HFF-Myc (cell line): ENCODE data around the gene TRIM10.

ENCODE experiments used
- DNase-seq: peaks from one replicate; pipeline ENCODE4 v3.0.0-alpha.2; 2011; ENCODE audit warnings: low read depth; ENCODE audit errors: extremely low read depth
- H3K4me3 ChIP-seq: replicated peaks from 2 replicates; pipeline ENCODE4 v1.5.1; 2011; ENCODE audit warnings: low read depth, mild to moderate bottlenecking, control low read depth, low read length
- TF ChIP-seq, protein P1 (sequence below): IDR thresholded peaks from 2 replicates; pipeline ENCODE4 v1.5.1; 2012; ENCODE audit warnings: mild to moderate bottlenecking, low read depth, low read length, control low read depth; ENCODE audit errors: missing control alignments

Gene TRIM10

DNA sequence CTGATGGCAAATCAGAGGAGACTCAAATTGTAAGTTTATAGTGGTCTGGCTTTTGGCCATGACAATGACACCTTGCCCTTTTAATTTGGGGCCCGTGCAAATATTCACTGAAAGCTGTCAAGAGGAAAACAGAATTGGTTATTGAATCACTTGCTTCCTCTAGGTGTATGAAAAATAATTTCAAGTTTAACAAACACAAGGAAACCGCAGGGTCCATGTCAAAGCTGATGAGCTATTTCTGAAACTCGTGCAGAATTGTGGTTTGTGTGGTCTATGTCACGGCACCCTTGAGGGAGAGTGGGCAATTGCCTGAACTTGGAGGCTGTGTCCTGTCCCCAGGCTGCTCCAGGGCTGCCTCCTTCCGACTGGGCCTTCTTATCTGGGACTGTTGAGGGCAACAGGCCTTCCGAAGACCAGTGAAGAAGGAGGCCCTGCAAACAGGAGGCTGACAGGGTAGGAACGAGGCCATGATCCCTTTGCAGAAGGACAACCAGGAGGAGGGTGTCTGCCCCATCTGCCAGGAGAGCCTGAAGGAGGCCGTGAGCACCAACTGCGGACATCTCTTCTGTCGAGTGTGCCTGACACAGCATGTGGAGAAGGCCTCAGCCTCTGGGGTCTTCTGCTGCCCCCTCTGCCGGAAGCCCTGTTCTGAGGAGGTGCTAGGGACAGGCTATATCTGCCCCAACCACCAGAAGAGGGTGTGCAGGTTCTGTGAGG, 24.3 kb downstream of the TRIM10 start:
- TF ChIP-seq, protein P1, sequence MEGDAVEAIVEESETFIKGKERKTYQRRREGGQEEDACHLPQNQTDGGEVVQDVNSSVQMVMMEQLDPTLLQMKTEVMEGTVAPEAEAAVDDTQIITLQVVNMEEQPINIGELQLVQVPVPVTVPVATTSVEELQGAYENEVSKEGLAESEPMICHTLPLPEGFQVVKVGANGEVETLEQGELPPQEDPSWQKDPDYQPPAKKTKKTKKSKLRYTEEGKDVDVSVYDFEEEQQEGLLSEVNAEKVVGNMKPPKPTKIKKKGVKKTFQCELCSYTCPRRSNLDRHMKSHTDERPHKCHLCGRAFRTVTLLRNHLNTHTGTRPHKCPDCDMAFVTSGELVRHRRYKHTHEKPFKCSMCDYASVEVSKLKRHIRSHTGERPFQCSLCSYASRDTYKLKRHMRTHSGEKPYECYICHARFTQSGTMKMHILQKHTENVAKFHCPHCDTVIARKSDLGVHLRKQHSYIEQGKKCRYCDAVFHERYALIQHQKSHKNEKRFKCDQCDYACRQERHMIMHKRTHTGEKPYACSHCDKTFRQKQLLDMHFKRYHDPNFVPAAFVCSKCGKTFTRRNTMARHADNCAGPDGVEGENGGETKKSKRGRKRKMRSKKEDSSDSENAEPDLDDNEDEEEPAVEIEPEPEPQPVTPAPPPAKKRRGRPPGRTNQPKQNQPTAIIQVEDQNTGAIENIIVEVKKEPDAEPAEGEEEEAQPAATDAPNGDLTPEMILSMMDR: no peak
- DNase-seq: no peak

GRCh38 chr6:30135757-30136156, 25.3 kb downstream of the TRIM10 start, which contains the start of gene TRIM40:
TSS of gene TRIM40 (plus strand) at chr6:30136140. CDS start at chr6:30137037, 897 bp downstream.
- no peak within 1 kb of the TSS for H3K4me3 ChIP-seq
- TF ChIP-seq, protein P1: no peak
- no peak for DNase-seq

More for the DNA sequence above, 24.3 kb downstream of the TRIM10 start:
- no peak overlapping the region for H3K4me3 ChIP-seq

DNA sequence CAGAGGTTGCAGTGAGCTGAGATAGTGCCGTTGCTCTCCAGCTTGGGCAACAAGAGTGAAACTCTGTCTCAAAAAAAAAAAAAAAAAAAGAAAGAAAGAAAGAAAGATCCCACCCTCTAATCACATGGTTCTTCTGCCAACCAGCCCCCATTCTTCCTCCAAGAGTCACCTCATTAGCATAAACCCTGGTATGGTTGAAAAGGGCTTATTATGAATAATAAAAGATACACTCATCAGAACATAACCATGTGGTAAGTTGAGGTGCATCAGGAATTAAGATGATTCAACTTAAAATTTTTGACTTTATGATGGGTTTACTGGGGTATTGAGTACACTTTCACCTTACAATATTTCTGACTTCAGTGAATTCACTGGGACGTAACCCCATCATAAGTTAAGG, 25.9 kb downstream of the TRIM10 start:
- no peak overlapping the region for H3K4me3 ChIP-seq
- TF ChIP-seq, protein P1: no peak
- no peak for DNase-seq

GRCh38 chr6:30131947-30132497, 29.0 kb downstream of the TRIM10 start:
- H3K4me3 ChIP-seq: no peak overlapping the region
- DNase-seq: no peak
- TF ChIP-seq, protein P1: no peak

- peak; percentile 64 for DNase-seq
- TF ChIP-seq, protein P1: peak; percentile 100
- H3K4me3 ChIP-seq: no peak overlapping the region
These were observed 29.8 kb downstream of the TRIM10 start for GRCh38 chr6:30130887-30131862.

DNA sequence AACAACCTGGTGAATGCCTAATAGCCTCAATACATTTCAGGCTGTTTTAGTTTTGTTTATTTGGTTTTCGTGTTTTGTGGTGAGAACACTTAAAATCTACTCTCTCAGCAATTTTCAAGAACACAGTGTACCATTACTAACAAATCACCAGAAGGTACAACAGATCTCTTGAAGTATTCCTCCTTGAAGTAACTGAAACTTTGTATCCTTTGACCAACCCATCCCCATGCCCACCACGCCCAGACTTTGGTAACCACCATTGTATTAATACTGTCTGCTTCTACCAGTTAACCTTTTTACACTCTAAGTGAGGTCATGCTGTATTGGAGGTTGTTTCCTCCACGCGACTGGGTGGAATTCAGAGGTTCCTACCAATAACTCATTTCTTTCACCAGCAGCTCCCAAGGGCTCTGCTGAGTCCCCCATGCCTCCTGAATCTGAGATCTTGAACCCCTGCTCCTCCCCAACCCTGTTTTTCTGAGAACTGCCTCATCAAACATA, 30.8 kb downstream of the TRIM10 start:
- DNase-seq: no peak
- TF ChIP-seq, protein P1: no peak
- no peak overlapping the region for H3K4me3 ChIP-seq
